ENCODE data around the gene PPP1R12A. TPM values are rescaled to one million over a fixed set of nuclear protein-coding genes. Genes with fewer than 3 reads are reported as not detected.

The PPP1R12A gene
- total RNA-seq, 1 experiment from 2014 or later: 52.0 TPM

GRCh38 chr12:79841878-79842265, 93.0 kb downstream of the PPP1R12A start:
- no peak for TF ChIP-seq CBX3 (IDR thresholded peaks at IDR 0.05; ENCODE audit: low read depth)
- Histone ChIP-seq H3K4me1 (ENCODE audit: control insufficient read depth in 1 of 2, insufficient read depth in 2 of 2, low read length in 2 of 2) (peaks cover 6 to 14% of the 10 kb centered on the region in 2 experiments), H3K27me3 (ENCODE audit: insufficient read depth, low read length) (no peaks in the 10 kb centered on the region), H3K79me2 (ENCODE audit: insufficient read depth, low read length) (peaks cover 12% of the 10 kb centered on the region), H3K9me3 (ENCODE audit: control insufficient read depth in 1 of 2, insufficient read depth in 1 of 2, low read depth in 1 of 2, low read length in 2 of 2) (peaks cover 17 to 19% of the 10 kb centered on the region in 2 experiments; a peak in 2 of 4 replicates), H3K27ac (ENCODE audit: low read depth, low read length) (no peak overlapping the region), H3K9ac (ENCODE audit: low read length) (no peak overlapping the region), H3K36me3 (ENCODE audit: control insufficient read depth in 1 of 2, insufficient read depth in 2 of 2, low read length in 2 of 2) (0 out of 4 replicates have a peak, but pooled peaks cover 0 to 23% of the 10 kb centered on the region in 2 experiments), H3K4me2 (ENCODE audit: low read length) (no peak overlapping the region), H4K20me1 (ENCODE audit: insufficient read depth) (no peaks in the 10 kb centered on the region), H3K4me3 (replicated peaks in 1 of 2; ENCODE audit: low read depth in 1 of 2, low read length in 2 of 2) (no peak overlapping the region), H3K9me2 (ENCODE audit: insufficient read depth) (no peaks in the 10 kb centered on the region), H2AFZ (ENCODE audit: low read depth, low read length, poor library complexity, severe bottlenecking) (no peak overlapping the region)
- ATAC-seq (no peak), DNase-seq (ENCODE audit: low read depth, low spot score) (no peak)
- no TSS peak for BruUV-seq (replicated peaks)
- intact Hi-C loops (cut with micrococcal nuclease): no loop called here
- ChIA-PET POLR2A (no interaction called here), CTCF (no interaction called here), RAD21 (ENCODE audit: low non-redundant PET in 1 of 2, low total read pairs in 2 of 2, uncharacterized antibody in 2 of 2, unreplicated experiment in 2 of 2) (no interaction called here)

GRCh38 chr12:79841248-79841877, 93.5 kb downstream of the PPP1R12A start:
- ATAC-seq: no peak
- intact Hi-C loops (cut with micrococcal nuclease): no loop called here

More at GRCh38 chr12:79841248-79841877, 93.5 kb downstream of the PPP1R12A start:
- RAD21 ChIA-PET (ENCODE audit: low non-redundant PET in 1 of 2, low total read pairs in 2 of 2, uncharacterized antibody in 2 of 2, unreplicated experiment in 2 of 2): no interaction called here
- no peak for DNase-seq (ENCODE audit: low read depth, low spot score)
- H3K4me3 ChIP-seq (replicated peaks in 1 of 2; ENCODE audit: low read depth in 1 of 2, low read length in 2 of 2): no peak overlapping the region
- H3K36me3 ChIP-seq (ENCODE audit: control insufficient read depth in 1 of 2, insufficient read depth in 2 of 2, low read length in 2 of 2): 0 out of 4 replicates have a peak, but pooled peaks cover 0 to 23% of the 10 kb centered on the region in 2 experiments
- H3K27me3 ChIP-seq (ENCODE audit: insufficient read depth, low read length): no peaks in the 10 kb centered on the region
- no TSS peak for BruUV-seq (replicated peaks)
- H3K9me2 ChIP-seq (ENCODE audit: insufficient read depth): no peaks in the 10 kb centered on the region
- CTCF ChIA-PET: no interaction called here
- H3K9me3 ChIP-seq (ENCODE audit: control insufficient read depth in 1 of 2, insufficient read depth in 1 of 2, low read depth in 1 of 2, low read length in 2 of 2): peaks cover 17 to 19% of the 10 kb centered on the region in 2 experiments; a peak in 2 of 4 replicates
- TF ChIP-seq CEBPB (IDR thresholded peaks at IDR 0.05; ENCODE audit: low read depth) (no peak), EZH2 (IDR thresholded peaks at IDR 0.05) (no peak), EGR1 (IDR thresholded peaks at IDR 0.05; ENCODE audit: low read depth) (no peak)
- H3K4me2 ChIP-seq (ENCODE audit: low read length): no peak overlapping the region
- no peak overlapping the region for H3K9ac ChIP-seq (ENCODE audit: low read length)
- H3K79me2 ChIP-seq (ENCODE audit: insufficient read depth, low read length): peaks cover 8% of the 10 kb centered on the region
- H3K4me1 ChIP-seq (ENCODE audit: control insufficient read depth in 1 of 2, insufficient read depth in 2 of 2, low read length in 2 of 2): peaks cover 6 to 14% of the 10 kb centered on the region in 2 experiments
- no peak overlapping the region for H2AFZ ChIP-seq (ENCODE audit: low read depth, low read length, poor library complexity, severe bottlenecking)
- H4K20me1 ChIP-seq (ENCODE audit: insufficient read depth): no peaks in the 10 kb centered on the region
- POLR2A ChIA-PET: no interaction called here
- H3K27ac ChIP-seq (ENCODE audit: low read depth, low read length): no peak overlapping the region
